Small intestine (tissue), 7 donors: ENCODE results near the gene CADM2. TPM values are rescaled to one million over a fixed set of nuclear protein-coding genes. Genes with fewer than 3 reads are reported as not detected.

ENCODE experiments used
- DNase-seq, 2 donors: peaks; one replicate each; pipeline versions ENCODE4 v3.0.0 to v3.0.0-alpha.2; 2013
- FAIRE-seq: peaks from 2 replicates; lab custom pipeline; 2012; peaks lifted over from hg19 to GRCh38; lab: Jason Lieb, UNC
- H3K27ac ChIP-seq, 3 donors: one replicate each; pipeline ENCODE4 v1.5.1; 2013; ENCODE audit warnings: low read length in 2 of 3, mild to moderate bottlenecking in 2 of 3, control low read depth in 1 of 3, inconsistent platforms in 1 of 3, low read depth in 1 of 3, moderate library complexity in 1 of 3
- H3K27me3 ChIP-seq, 3 donors: one replicate each; pipeline ENCODE4 v1.6.1; 2013; ENCODE audit warnings: low read length in 3 of 3, inconsistent platforms in 1 of 3; ENCODE audit not compliant: control insufficient read depth in 3 of 3, insufficient read depth in 3 of 3
- H3K36me3 ChIP-seq, 3 donors: one replicate each; pipeline ENCODE4 v1.6.1; 2013; ENCODE audit warnings: low read length in 3 of 3, inconsistent platforms in 1 of 3, low read depth in 1 of 3, mild to moderate bottlenecking in 1 of 3, moderate library complexity in 1 of 3; ENCODE audit not compliant: control insufficient read depth in 3 of 3, insufficient read depth in 2 of 3
- H3K4me1 ChIP-seq, 3 donors: one replicate each; pipeline ENCODE4 v1.6.1; 2013; ENCODE audit warnings: low read length in 2 of 3, inconsistent platforms in 1 of 3, low read depth in 1 of 3, mild to moderate bottlenecking in 1 of 3, moderate library complexity in 1 of 3; ENCODE audit not compliant: control insufficient read depth in 3 of 3, insufficient read depth in 2 of 3
- H3K4me3 ChIP-seq, 3 donors: one replicate each; pipeline ENCODE4 v1.5.1; 2013; ENCODE audit warnings: low read length in 3 of 3, control low read depth in 1 of 3, inconsistent platforms in 1 of 3, low read depth in 1 of 3, mild to moderate bottlenecking in 1 of 3, moderate library complexity in 1 of 3
- H3K9me3 ChIP-seq, 2 donors: one replicate each; pipeline ENCODE4 v1.6.1; 2013; ENCODE audit warnings: low read depth in 1 of 2, low read length in 1 of 2; ENCODE audit not compliant: control insufficient read depth in 2 of 2, insufficient read depth in 1 of 2
- WGBS, 3 donors: extraction: QIAGEN DNeasy Blood & Tissue Kit; methylation state at CpG; one replicate each; pipeline ENCODE4 v1.1.7; 2013; 5-methylcytosine and 5-hydroxymethylcytosine counted together
- polyA plus RNA-seq, 4 donors: library from polyadenylated mRNA; stranded (reverse) in 3 of 4; unstranded in 1 of 4; fragments of 200-250 nt in 3 of 4; fragments of 120-200 nt in 1 of 4; gene quantifications; one replicate each; pipeline versions ENCODE4 v1.2.1 to v1.2.3, GENCODE V29; 2013
- donor health status: healthy with polysubstance abuse.
- donor health status: control.
- donor health status: control.
- donor health status: Bipolar disorder and iron deficiency.
- donor health status: healthy.

Gene CADM2
- polyA plus RNA-seq, 4 donors: 0.95 to 2.4 TPM; not detected in 2

DNA sequence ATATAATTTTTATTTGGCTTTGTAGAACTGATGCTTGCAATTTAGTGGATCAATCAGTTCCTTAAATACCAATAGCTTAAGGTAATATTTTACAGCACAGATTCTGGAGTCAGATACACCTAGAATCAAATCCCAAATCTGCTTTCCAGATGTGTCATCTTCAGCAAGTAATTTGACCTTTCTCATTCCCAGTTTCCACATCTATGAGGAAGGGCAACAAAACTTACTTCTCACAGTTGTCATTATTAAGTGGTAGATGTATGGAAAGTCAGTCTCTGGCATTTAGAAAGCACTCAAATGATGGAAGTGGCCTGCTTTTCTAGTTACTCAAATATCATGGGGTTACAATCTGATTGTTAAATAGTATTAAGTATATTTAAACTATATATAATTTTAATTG, 767.0 kb downstream of the CADM2 start:
- Histone ChIP-seq H3K9me3 (peaks cover 0 to 10% of the 10 kb centered on the region in 2 donors), H3K4me3 (no peak overlapping the region), H3K4me1 (no peaks in the 10 kb centered on the region), H3K27me3 (no peaks in the 10 kb centered on the region), H3K27ac (no peak overlapping the region), H3K36me3 (no peaks in the 10 kb centered on the region)
- DNase-seq (no peak), FAIRE-seq (no peak)

DNA sequence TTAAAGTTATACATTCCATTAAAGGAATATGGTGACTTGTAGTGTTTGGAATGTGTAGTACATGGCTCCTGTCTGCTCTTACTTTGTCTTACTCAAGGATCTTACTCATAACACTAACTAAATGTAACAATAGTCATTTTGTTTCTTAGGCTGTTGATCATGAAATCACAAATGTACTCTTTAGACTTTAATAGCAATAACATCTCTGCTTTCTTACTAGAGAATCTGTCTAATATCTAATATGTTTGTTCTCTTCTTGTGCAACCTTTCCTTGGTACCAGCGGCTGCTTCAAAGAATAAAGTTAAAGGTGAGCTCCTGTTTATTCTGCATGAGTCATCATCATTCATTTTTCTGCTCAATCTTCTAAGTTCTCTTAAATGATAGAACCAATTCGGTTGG, 767.5 kb downstream of the CADM2 start:
- DNase-seq: no peak
- FAIRE-seq: no peak

DNA sequence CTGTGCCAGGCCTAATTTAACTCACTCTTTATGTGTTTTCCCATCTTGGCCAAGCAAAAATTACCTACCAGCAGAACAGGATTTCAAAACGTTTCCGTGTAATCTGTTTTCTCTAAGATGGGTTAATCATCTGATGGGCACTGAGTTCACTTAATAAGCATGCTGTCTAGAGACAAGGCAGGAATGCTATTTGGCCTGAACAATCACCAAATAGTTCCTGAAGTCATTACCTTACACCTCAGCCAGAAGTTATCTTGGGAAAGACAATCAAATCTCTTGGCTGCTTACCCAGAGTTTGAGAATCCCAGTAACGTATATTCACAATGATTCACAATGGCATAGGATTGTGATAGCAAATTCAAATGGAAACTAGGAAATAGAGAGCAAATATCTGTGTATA, 779.1 kb downstream of the CADM2 start:
- no peak overlapping the region for H3K27ac ChIP-seq
- no peak for FAIRE-seq
- H3K27me3 ChIP-seq: no peaks in the 10 kb centered on the region
- no peak overlapping the region for H3K4me3 ChIP-seq
- no peak for DNase-seq
- no peaks in the 10 kb centered on the region for H3K9me3 ChIP-seq
- 22 to 59% (median 30%) methylated on average over 3 of the region's 3 CpGs for WGBS, 3 donors
- H3K36me3 ChIP-seq: no peaks in the 10 kb centered on the region
- no peaks in the 10 kb centered on the region for H3K4me1 ChIP-seq

More for the DNA sequence above, 767.5 kb downstream of the CADM2 start:
- Histone ChIP-seq H3K4me3 (no peak overlapping the region), H3K9me3 (peaks cover 0 to 9% of the 10 kb centered on the region in 2 donors), H3K4me1 (no peaks in the 10 kb centered on the region), H3K27me3 (no peaks in the 10 kb centered on the region), H3K27ac (no peak overlapping the region), H3K36me3 (no peaks in the 10 kb centered on the region)
- 24 to 69% (median 36%) methylated on average over 2 of the region's 2 CpGs for WGBS, 3 donors

DNA sequence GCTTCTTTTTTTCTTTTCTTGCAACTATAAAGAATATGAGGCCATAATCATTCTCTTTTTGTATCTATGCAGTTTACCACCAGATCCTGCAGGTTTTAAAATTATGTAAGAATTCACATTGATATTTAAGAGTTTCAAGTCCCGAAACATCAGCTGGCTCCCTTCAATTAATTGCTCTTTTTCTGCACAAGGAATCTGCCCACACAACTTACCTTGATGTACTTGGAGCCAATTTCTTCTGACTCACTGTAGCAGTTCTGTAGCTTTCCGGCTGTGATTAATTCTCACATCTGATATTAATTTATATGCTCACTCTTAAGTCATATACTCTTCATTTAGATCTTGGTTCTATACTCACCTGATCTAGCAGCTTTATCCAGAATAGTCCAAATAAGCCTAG, 781.8 kb downstream of the CADM2 start:
- no peaks in the 10 kb centered on the region for H3K4me1 ChIP-seq
- WGBS, 3 donors: 53 to 78% (median 67%) methylated on average over 2 of the region's 2 CpGs
- DNase-seq (no peak), FAIRE-seq (no peak)
- H3K36me3 ChIP-seq: no peaks in the 10 kb centered on the region
- H3K27me3 ChIP-seq: no peaks in the 10 kb centered on the region
- no peaks in the 10 kb centered on the region for H3K9me3 ChIP-seq
- H3K27ac ChIP-seq: no peak overlapping the region
- H3K4me3 ChIP-seq: no peak overlapping the region

DNA sequence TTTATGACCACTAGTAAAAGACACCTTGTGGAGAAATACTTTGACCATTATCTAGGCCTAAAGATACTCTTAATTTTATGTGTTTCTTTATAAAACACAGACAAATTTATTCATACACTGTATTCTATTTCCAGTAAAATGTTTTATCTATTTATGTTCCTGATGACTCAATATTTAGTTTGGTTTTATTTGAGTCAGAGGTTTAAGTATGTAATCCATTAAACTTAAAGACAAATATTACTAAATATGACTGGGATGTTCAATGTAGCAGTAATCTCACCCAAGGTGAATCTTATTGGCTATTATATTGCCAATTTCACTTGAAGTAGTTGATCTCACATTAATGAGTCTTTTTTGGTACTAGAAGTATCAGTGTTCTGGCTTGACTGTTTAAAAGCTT, 799.7 kb downstream of the CADM2 start:
- Histone ChIP-seq H3K27ac (no peak overlapping the region), H3K4me3 (no peak overlapping the region), H3K27me3 (no peaks in the 10 kb centered on the region), H3K36me3 (no peaks in the 10 kb centered on the region), H3K4me1 (no peaks in the 10 kb centered on the region), H3K9me3 (no peaks in the 10 kb centered on the region)
- DNase-seq (no peak), FAIRE-seq (no peak)

DNA sequence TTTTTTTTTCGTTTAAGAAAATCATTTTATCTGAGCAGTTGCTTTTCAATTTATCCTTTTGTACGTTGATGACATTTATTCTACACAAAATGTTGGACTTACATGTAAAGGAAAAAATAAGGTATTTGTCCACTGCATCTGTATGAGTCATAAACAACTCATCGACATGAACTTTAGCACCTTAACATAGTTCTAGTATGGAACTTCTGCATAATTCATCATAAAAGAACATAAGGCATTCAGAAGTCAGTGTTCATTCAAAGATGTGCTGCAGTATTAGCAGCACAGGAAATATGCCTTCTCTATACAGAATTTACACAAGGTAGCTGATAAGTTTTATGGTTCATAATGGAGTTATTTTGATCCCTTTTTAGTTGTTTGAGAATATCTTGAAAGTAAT, 801.6 kb downstream of the CADM2 start:
- H3K36me3 ChIP-seq: no peaks in the 10 kb centered on the region
- FAIRE-seq (no peak), DNase-seq (no peak)
- no peaks in the 10 kb centered on the region for H3K9me3 ChIP-seq
- no peaks in the 10 kb centered on the region for H3K27me3 ChIP-seq
- H3K4me3 ChIP-seq: no peak overlapping the region
- WGBS, 3 donors: 56 to 73% (median 64%) methylated on average over 3 of the region's 3 CpGs
- H3K4me1 ChIP-seq: no peaks in the 10 kb centered on the region
- no peak overlapping the region for H3K27ac ChIP-seq

DNA sequence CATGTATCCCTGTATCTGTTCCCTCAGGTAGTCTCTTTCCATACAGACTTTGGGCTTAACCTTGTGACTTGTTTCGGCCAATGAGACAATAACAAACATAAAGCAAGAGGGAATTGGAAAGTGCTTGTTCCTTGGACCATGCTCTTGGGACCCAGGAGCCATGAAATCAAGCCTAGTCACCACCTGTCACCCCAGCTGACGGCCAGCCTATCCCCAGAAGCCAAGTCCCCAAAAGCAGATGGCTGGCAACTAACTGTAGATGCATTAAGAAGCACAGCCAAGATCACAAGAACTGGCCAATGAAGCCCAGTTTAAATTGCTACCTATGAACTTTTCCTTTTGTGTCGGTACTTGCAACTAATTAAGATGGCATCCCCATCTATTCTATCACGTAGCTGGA, 822.0 kb downstream of the CADM2 start:
- DNase-seq: no peak
- no peak overlapping the region for H3K4me3 ChIP-seq

DNA sequence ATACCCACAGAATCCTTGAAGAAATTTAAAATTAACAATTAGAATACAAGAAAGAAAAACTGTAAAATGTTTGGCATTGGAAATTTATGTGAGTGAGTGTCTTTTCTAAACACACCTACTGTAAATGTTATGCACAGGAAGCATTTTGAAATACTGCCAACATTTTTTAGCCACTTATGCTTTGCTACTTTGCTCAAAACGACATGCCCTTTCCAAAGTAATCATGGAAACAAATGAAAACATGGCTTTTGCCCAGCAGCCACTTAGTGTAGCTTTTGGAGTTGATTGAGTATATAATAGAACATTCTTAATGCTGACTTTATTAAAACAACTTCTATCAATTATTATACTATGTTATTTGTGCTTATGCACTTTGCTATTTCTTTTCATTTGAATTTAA, 823.0 kb downstream of the CADM2 start:
- no peak overlapping the region for H3K4me3 ChIP-seq
- peak in 1 of 2 donors; percentile 2 for DNase-seq
- H3K36me3 ChIP-seq: no peaks in the 10 kb centered on the region
- no peaks in the 10 kb centered on the region for H3K27me3 ChIP-seq
- H3K27ac ChIP-seq: no peak overlapping the region
- FAIRE-seq: no peak
- WGBS, 3 donors: 3 to 14% (median 3%) methylated on average over 1 of the region's 1 CpG
- H3K9me3 ChIP-seq: no peaks in the 10 kb centered on the region
- H3K4me1 ChIP-seq: no peaks in the 10 kb centered on the region

More for the DNA sequence above, 822.0 kb downstream of the CADM2 start:
- no peak for FAIRE-seq
- whole genome bisulfite sequencing, 3 donors: 65 to 78% (median 72%) methylated on average over 4 of the region's 4 CpGs
- Histone ChIP-seq H3K36me3 (no peaks in the 10 kb centered on the region), H3K27ac (no peak overlapping the region), H3K9me3 (no peaks in the 10 kb centered on the region), H3K4me1 (no peaks in the 10 kb centered on the region), H3K27me3 (no peaks in the 10 kb centered on the region)

DNA sequence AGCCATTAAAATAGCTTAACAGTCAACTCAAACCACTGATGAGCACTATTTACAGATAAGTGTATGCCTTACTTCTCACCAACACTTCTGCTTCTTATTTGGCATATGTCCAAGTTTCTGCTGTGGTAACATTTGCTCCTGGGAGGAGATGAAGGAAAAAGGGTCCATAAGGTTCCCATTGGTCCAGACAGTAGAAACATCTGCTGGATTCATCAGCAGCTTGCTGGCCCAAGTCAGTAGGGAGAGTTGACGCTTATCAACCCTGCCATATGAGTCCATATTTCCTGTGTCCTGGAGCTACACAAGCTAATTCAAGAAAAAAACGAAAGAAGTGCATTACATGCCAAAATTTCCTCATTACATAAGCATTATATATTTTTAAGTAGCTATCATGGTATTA, 824.5 kb downstream of the CADM2 start:
- no peaks in the 10 kb centered on the region for H3K4me1 ChIP-seq
- H3K27me3 ChIP-seq: no peaks in the 10 kb centered on the region
- DNase-seq (no peak), FAIRE-seq (no peak)
- H3K4me3 ChIP-seq: no peak overlapping the region
- H3K27ac ChIP-seq: no peak overlapping the region
- no peaks in the 10 kb centered on the region for H3K9me3 ChIP-seq
- 28 to 54% (median 38%) methylated on average over 2 of the region's 2 CpGs for WGBS, 3 donors
- H3K36me3 ChIP-seq: no peaks in the 10 kb centered on the region
